Activated CD4-positive, alpha-beta T cell treated with anti-CD3 and anti-CD28 coated beads for 1 hour (primary cell): Measurements from ENCODE around the gene LYST.
"Not testable (repeated sequence)": the region's sequence is repeated elsewhere in the genome, so short reads cannot be mapped to it uniquely, and the experiment has no call there.

Experiments
- DNase-seq: peaks from one replicate; pipeline ENCODE4 v3.0.0-alpha.2; 2020

LYST gene

GRCh38 chr1:235866205-235866912 is at the start of gene LYST:
LYST (minus strand) TSS chr1:235866906; CDS start chr1:235830417, 36,489 bp downstream.
- peak; percentile 47 for DNase-seq

DNA sequence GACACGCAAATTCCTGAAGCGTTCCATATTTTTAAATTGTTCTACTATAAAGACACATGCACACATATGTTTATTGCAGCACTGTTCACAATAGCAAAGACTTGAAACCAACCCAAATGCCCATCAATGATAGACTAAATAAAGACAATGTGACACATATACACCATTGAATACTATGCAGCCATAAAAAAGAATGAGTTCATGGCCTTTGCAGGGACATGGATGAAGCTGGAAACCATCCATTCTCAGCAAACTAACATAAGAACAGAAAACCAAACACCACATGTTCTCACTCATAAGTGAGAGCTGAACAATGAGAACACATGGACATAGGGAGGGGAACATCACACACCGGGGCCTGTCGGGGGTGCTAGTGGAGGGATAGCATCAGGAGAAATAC is 48.8 kb upstream of the LYST start:
- not testable (repeated sequence) for DNase-seq

DNA sequence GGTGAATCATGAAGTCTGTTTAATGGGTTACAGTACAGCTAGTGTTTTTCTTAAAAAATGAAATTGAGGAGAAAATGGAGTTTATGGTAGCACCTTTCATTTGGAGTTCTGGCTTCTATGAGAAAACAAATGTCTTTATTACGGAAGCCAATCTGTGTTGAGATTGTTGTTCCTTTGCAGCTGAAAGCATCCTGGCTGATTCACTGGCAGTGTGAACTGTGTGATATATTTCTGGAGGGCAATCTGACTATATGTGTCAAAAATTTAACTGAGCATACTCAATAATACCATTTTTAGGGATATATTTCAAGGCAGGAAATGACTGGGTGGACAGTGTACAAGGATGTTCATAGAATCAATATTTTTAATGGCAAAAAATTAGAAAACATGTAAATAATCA is 46.6 kb upstream of the LYST start:
- DNase-seq: no peak

DNA sequence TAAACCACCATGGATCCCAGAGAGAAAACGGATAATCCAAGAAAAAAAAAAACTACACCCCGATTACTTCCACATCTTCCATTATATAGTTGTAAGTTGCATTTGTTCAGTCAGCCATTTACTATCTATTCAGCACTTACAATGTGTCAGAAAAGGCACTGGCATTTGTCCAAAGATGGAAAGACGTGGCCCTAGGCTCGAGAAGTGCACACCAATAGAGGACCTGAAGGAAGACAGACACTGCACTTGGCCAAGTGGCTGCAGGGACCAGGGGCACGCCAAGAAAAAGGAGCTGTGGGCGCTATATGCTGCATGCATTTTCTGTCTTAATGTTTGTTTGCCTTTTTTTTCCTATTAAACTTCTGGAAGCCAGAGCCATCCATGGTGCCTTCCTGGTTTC is 45.2 kb upstream of the LYST start:
- DNase-seq: no peak

GRCh38 chr1:235911300-235911662 is 44.6 kb upstream of the LYST start:
- DNase-seq: no peak

DNA sequence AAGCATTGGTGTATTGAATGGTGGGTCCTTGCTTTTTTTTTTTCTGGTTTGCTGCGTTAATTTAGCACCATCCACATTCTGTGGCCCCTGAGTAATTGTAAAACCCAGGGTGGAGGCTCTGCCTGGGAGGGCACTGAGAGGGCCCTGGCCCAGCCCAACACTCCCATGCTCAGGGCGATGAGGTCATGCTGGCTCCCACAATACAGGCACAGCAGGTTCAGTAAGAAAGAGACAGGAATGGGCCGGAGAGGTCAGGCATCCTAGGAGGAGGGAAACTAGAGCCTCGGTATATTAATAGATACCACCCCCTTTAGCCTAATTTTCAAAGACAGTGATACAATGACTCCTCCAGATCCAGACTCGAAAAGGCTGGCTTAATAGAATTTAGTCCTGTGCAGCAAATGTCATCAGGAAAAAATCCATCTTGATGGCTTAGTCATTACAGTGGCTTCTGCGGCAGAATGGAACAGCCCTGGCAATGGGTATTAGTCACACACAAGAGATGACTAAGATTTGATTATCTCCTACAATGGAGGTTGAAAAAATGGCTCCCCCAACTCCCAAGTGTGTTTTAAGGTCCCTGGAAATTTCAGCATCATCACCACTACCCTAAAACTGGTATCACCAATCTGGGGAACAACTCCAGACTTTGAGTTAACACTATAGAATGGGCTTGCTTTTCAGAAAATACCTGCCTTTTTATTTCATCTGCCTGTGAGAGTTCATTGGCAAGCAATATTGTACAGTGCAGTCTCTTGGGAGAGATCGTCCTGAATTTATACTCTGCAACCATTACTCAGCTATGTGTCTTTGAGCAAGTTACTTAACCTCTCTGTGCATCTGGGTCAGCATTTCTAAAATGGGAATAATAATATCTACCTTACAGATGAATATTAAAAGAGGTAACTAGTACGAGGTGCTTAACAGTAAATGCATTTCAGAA is 43.9 kb upstream of the LYST start:
- no peak for DNase-seq

DNA sequence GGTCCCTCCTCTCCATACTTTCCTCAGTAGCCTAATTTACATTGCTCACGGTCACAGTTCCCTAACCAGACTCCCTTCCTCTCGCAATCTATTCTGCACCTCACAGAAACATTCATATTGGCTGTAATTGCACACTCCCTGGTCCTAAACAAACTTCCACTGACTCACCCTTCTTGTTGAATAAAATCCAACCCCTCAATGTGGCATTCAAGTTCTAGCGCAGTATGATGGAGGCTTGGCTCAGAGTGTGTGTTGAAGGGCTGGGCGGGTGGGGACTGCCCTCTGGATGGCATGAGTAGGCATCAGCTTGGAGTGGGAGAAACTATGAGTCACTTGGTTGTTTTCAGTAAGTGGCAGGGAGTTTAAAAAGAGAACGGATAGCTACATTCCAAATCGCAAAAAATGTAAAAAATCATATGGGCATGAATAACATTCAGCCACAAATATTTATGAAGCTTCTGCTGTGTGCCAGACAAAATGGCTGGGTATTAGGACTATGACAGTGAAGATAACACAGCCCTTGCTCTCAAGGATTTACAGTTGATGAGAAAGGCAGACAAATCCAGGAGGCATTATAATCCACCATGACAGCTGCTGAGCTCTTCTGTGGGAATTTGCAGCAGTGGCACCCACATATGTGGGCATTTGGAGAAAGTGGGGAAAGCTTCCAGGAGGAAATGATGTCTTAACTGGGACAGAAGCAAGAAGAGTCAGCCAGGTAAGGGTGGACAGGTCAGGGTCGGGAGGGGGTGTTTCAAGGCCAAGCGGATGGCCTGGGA is 42.2 kb upstream of the LYST start:
- DNase-seq: no peak

DNA sequence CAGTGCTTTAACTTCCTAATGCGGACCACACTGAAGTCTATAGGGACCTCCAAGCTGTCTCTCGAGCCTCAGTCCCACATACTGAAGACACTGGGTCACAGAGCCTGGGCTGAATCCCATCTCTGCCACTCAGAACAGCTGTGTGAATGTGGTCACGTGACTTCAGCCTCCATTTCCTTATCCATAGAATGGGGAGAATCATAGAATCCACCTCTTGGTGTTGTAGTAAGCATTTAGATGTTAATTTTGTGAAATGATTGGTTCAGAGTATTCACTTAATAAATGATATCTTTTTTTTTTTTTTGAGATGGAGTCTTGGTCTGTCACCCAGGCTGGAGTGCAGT is 41.2 kb upstream of the LYST start:
- no peak for DNase-seq

- no peak for DNase-seq
These were observed 40.6 kb upstream of the LYST start for GRCh38 chr1:235907187-235907896.

- no peak for DNase-seq
These were observed 39.7 kb upstream of the LYST start for GRCh38 chr1:235906436-235906835.

DNA sequence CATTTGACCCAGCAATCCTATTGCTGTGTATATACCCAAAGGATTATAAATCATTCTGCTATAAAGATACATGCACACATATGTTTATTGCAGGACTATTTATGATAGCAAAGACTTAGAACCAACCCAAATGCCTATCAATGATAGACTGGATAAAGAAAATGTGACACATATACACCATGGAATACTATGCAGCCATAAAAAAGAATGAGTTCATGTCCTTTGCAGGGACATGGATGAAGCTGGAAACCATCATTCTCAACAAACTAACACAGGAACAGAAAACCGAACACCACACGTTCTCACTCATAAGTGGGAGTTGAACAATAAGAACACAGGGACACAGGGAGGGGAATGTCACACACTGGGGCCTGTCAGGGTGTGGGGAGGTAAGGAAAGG is 37.1 kb upstream of the LYST start:
- DNase-seq: not testable (repeated sequence)

DNA sequence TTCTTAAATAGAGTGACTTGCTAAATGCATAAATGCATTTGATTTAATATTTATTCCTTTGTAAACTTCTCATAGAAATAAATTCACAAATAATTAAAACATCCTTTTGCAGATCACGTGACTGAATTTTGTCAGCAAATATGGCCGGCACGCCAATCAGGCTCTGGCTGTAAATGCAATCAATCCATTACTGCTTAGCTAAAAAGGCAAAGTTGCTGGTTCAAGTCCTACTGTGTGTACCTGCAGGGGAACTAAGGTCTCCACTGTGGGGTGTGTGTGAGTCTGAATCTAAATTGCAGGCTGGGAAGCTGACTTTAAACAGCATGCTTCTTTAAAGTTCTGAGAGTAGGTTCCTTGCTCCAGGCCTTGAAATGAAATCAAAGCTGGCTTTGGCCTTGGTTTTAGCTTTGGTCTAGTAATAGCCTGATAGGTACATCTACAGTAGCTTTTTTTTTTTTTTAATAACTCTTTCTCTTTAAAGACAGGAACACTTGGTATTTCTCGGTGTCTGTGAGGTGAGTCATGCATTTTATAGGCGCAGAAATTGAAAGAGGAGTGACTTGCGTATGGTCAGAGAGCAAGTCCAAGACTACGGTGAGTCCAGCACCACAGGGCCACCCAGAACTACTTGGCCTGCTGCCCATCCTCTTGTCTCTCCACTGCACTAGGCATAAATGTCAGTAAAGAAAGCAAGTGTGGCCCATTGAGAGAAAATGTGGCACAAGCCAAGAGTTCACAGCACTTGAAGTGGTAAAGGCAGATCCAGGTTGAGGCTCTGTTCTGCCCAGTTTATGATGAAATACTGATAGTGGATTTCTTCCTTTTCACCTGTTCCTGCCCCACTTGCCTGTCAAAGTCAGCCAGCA is 36.2 kb upstream of the LYST start:
- DNase-seq: no peak

- no peak for DNase-seq
These were observed 34.8 kb upstream of the LYST start for GRCh38 chr1:235901461-235901860.

- no peak for DNase-seq
These were observed 31.4 kb upstream of the LYST start for GRCh38 chr1:235898126-235898525.

DNA sequence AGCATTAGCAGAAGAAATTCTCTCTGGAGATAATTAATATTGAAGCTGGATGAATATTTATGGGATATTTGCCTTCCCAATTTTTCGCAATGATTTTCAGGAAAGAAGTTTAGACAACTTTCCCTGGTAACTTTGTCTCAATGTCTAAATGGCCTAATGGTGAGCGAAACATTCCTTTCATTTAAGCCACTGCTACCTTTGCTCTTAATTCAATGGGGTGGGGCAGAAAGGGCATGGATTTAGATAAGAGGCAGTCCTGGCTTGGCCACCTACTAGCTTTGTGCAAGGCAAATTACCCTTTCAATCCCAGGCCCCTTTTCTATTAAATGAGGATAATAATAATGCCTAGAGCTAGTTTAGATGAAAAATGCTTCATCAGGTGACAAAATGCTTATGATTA is 27.1 kb upstream of the LYST start:
- DNase-seq: no peak

DNA sequence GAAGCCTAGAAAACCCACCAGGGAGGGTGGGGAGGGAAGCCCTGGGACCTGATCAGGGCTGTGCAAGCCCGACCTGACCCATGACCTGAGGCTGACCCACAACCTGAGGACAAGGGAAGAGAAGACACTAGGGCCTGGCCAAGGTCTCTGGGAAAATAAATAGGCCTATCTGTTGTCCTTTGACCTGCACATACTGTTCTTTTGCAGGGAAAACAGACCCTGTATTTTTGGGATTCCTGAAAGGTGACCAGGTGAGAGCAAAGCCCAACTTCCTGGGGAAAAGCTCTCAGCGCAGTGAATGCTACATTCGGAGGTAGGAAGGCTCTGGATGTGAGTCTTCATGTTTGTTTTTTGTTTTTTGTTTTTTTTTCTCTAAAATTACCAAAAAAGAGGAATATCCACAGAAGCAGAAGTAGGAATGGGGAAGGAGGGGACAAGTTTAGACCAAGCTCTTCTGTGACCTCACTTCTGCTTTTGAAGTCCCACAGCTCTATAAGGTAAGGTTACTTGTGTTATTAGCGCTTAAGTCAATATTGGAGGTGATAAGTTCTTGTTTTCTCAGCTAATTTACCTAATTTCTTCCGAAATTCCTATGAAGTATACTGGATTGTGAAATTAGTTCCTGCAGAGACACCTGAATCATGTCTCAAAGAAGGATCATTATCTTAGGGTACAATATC is 26.2 kb upstream of the LYST start:
- no peak for DNase-seq

DNA sequence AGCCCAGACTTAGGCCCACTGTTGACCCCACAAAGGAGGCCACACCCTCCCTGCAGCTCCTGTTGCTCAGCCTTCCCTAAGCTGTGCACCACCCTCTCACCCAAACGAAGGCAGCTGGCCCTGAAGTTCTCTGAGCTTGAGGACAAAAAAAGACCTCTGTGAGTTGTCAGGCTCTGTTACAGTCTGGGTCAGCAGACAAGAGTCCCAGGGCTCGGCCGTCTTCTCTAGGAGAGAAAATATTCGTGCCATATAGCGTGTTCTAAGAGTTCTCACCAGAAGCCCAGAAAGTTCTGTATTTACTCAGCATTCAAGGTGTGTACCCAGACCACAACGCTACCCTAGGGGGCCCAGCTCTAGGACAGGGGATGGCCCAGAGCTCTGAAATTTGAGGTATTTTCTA is 25.5 kb upstream of the LYST start:
- DNase-seq: no peak

DNA sequence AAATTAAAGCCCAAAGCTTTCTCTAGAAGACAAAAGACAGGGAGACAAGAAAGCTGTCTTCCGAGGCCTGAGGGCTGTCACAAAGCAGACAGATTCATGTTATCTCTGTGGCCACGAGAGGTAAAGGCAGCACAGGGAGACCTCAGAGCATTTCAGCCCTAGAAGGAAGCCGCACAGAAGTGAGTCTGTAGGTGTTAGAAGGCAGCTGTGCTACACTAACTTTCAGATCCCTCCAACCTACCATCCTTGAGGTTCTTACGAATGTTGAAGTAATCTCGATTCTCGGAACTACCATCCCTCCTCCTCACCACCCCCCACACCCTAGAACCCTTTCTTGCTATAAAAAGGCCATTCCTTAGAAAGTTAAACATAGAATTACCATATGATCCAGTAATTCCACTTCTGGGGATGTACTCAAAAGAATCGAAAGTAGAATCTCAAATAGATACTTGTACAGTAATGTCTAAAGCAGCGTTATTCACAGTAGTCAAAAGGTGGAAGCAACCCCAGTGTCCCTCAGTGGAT is 21.5 kb upstream of the LYST start:
- no peak for DNase-seq

GRCh38 chr1:235887676-235888075 is 21.0 kb upstream of the LYST start:
- DNase-seq: no peak

- no peak for DNase-seq
These were observed 19.1 kb upstream of the LYST start for GRCh38 chr1:235885655-235886262.
